Ovary (tissue), 3 donors: ENCODE results near the gene KATNB1.
"Not testable (repeated sequence)": the region's sequence is repeated elsewhere in the genome, so short reads cannot be mapped to it uniquely, and the experiment has no call there.

Source experiments
- CTCF ChIP-seq, 3 donors: fragments of 450-650 bp in 2 of 3; fragments of 200-600 bp in 1 of 3; IDR thresholded peaks; one replicate each; pipeline versions ENCODE4 v1.5.1 to v1.8.0; 2016 to 2022; ENCODE audit warnings: antibody characterized with exemption in 3 of 3, mild to moderate bottlenecking in 1 of 3
- POLR2A ChIP-seq: fragments of 450-650 bp; IDR thresholded peaks from one replicate; pipeline ENCODE4 v1.6.1; 2017; ENCODE audit warnings: antibody characterized with exemption, mild to moderate bottlenecking, moderate library complexity
- donor health status: DM: no; HTN: no; CAD: no.

- TF ChIP-seq POLR2A; CTCF (IDR thresholded peaks at IDR 0.05): not testable (repeated sequence)
Observed at GRCh38 chr16:57712569-57712968, 23.0 kb upstream of the KATNB1 start.
